Lower leg skin (tissue), 3 donors: ENCODE measurements around the gene CTRL.

Experiments used
- CTCF ChIP-seq, 3 donors: fragments of 450-650 bp; IDR thresholded peaks; one replicate each; pipeline ENCODE4 v1.5.1; 2016; ENCODE audit warnings: antibody characterized with exemption in 3 of 3, mild to moderate bottlenecking in 3 of 3, moderate library complexity in 2 of 3
- POLR2A ChIP-seq, 2 donors: fragments of 450-650 bp; IDR thresholded peaks; one replicate each; pipeline ENCODE4 v1.6.1; 2016 to 2017; ENCODE audit warnings: antibody characterized with exemption in 2 of 2, mild to moderate bottlenecking in 1 of 2, moderate library complexity in 1 of 2

GRCh38 chr16:67943256-67943618, 11.6 kb upstream of the CTRL start:
- no peak for TF ChIP-seq CTCF (IDR thresholded peaks at IDR 0.05)
- TF ChIP-seq POLR2A (IDR thresholded peaks at IDR 0.05) = no peak
